Peyer's patch (tissue), 4 donors: ENCODE measurements around the gene ZHX3. TPM values are rescaled to one million over a fixed set of nuclear protein-coding genes. Genes with fewer than 3 reads are reported as not detected.

ENCODE experiments used
- DNase-seq, 3 donors: peaks; one replicate each; pipeline ENCODE4 v3.0.0-alpha.2; 2017 to 2019
- H3K27ac ChIP-seq, 4 donors: fragments of 200-600 bp; sonication (generic); one replicate each; pipeline ENCODE4 v1.5.1; 2016 to 2019
- H3K27me3 ChIP-seq, 2 donors: fragments of 200-600 bp; sonication (generic); one replicate each; pipeline ENCODE4 v1.5.1; 2019
- H3K36me3 ChIP-seq, 3 donors: fragments of 200-600 bp; sonication (generic); one replicate each; pipeline ENCODE4 v1.5.1; 2016 to 2019
- H3K4me1 ChIP-seq, 4 donors: fragments of 200-600 bp; sonication (generic); one replicate each; pipeline ENCODE4 v1.5.1; 2016 to 2019
- H3K4me3 ChIP-seq, 4 donors: fragments of 200-600 bp; sonication (generic); 1 replicate in 3 of 4; 2 replicates in 1 of 4; pipeline ENCODE4 v1.5.1; 2016 to 2019; ENCODE audit warnings: mild to moderate bottlenecking in 1 of 4
- H3K9me3 ChIP-seq, 4 donors: fragments of 200-600 bp; sonication (generic); one replicate each; pipeline ENCODE4 v1.5.1; 2016 to 2019; ENCODE audit warnings: mild to moderate bottlenecking in 1 of 4
- CTCF ChIP-seq, 6 experiments: fragments of 450-650 bp in 4 of 6; fragments of 200-600 bp in 2 of 6; sonication (generic) in 1 of 6; IDR thresholded peaks; one replicate each; pipeline ENCODE4 v1.5.1; 2017 to 2019; ENCODE audit warnings: antibody characterized with exemption in 6 of 6, mild to moderate bottlenecking in 3 of 6, moderate library complexity in 1 of 6
- POLR2A ChIP-seq, 2 donors: fragments of 450-650 bp; IDR thresholded peaks; one replicate each; pipeline ENCODE4 v1.5.1; 2017; ENCODE audit warnings: antibody characterized with exemption in 2 of 2, mild to moderate bottlenecking in 2 of 2, moderate library complexity in 2 of 2
- total RNA-seq, 4 donors: library from RNA; depleted of rRNA; stranded (reverse); fragments of >200 nt; gene quantifications; one replicate each; pipeline ENCODE4 v1.1.0, GENCODE V29; 2016

The ZHX3 gene
- total RNA-seq, 4 donors from 2014 or later: 33.8 to 53.0 (median 39.5) TPM

GRCh38 chr20:41141153-41141815 lies 176.2 kb downstream of the ZHX3 start:
- Histone ChIP-seq H3K27ac (peak overlapping the region; percentile 9 to 98 (median 78)), H3K9me3 (no peaks in the 10 kb centered on the region), H3K36me3 (no peaks in the 10 kb centered on the region), H3K4me3 (peak overlapping the region in 1 of 4 donors; percentile 0), H3K4me1 (peaks cover 2 to 63% (median 16%) of the 10 kb centered on the region in 4 donors), H3K27me3 (no peaks in the 10 kb centered on the region)
- DNase-seq: peak in 1 of 3 donors; percentile 50
- TF ChIP-seq POLR2A (IDR thresholded peaks at IDR 0.05): no peak
- TF ChIP-seq CTCF (IDR thresholded peaks at IDR 0.05): no peak

GRCh38 chr20:41140226-41141133 lies 177.1 kb downstream of the ZHX3 start:
- H3K36me3 ChIP-seq: no peaks in the 10 kb centered on the region
- H3K9me3 ChIP-seq: no peaks in the 10 kb centered on the region
- H3K4me3 ChIP-seq: no peak overlapping the region
- TF ChIP-seq CTCF (IDR thresholded peaks at IDR 0.05) (no peak), POLR2A (IDR thresholded peaks at IDR 0.05) (no peak)
- peak overlapping the region; percentile 9 to 98 (median 78) for H3K27ac ChIP-seq
- no peaks in the 10 kb centered on the region for H3K27me3 ChIP-seq
- H3K4me1 ChIP-seq: peaks cover 3 to 61% (median 12%) of the 10 kb centered on the region in 4 donors
- DNase-seq: peak in 1 of 3 donors; percentile 32

- no peak for TF ChIP-seq CTCF (IDR thresholded peaks at IDR 0.05)
- TF ChIP-seq POLR2A (IDR thresholded peaks at IDR 0.05): no peak
- Histone ChIP-seq H3K4me3 (peak overlapping the region; percentile 92 to 96 (median 94)), H3K27me3 (no peaks in the 10 kb centered on the region), H3K4me1 (peaks cover 3 to 57% (median 12%) of the 10 kb centered on the region in 4 donors), H3K9me3 (no peaks in the 10 kb centered on the region), H3K27ac (peak overlapping the region; percentile 94 to 99 (median 96)), H3K36me3 (no peaks in the 10 kb centered on the region)
- DNase-seq: peak in 2 of 3 donors; percentile 15 to 43
Observed at GRCh38 chr20:41139227-41140093, 178.1 kb downstream of the ZHX3 start.

- TF ChIP-seq POLR2A (IDR thresholded peaks at IDR 0.05) (peak in 1 of 2 donors; percentile 15), CTCF (IDR thresholded peaks at IDR 0.05) (no peak)
- Histone ChIP-seq H3K4me1 (peaks cover 3 to 53% (median 12%) of the 10 kb centered on the region in 4 donors), H3K27ac (peak overlapping the region; percentile 94 to 99 (median 96)), H3K36me3 (no peaks in the 10 kb centered on the region), H3K9me3 (no peaks in the 10 kb centered on the region), H3K4me3 (peak overlapping the region; percentile 92 to 96 (median 94)), H3K27me3 (no peaks in the 10 kb centered on the region)
- peak; percentile 51 to 68 (median 61) for DNase-seq
Observed at GRCh38 chr20:41138475-41139226, 178.9 kb downstream of the ZHX3 start.
